ENCODE results near the gene SCG5.

GRCh38 chr15:32732574-32733157 lies 91.2 kb downstream of the SCG5 start:
- TF ChIP-seq, protein P1, sequence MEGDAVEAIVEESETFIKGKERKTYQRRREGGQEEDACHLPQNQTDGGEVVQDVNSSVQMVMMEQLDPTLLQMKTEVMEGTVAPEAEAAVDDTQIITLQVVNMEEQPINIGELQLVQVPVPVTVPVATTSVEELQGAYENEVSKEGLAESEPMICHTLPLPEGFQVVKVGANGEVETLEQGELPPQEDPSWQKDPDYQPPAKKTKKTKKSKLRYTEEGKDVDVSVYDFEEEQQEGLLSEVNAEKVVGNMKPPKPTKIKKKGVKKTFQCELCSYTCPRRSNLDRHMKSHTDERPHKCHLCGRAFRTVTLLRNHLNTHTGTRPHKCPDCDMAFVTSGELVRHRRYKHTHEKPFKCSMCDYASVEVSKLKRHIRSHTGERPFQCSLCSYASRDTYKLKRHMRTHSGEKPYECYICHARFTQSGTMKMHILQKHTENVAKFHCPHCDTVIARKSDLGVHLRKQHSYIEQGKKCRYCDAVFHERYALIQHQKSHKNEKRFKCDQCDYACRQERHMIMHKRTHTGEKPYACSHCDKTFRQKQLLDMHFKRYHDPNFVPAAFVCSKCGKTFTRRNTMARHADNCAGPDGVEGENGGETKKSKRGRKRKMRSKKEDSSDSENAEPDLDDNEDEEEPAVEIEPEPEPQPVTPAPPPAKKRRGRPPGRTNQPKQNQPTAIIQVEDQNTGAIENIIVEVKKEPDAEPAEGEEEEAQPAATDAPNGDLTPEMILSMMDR (conservative IDR thresholded peaks at IDR 0.05 in 1 of 2, IDR thresholded peaks at IDR 0.05 in 1 of 2; ENCODE audit: extremely low read depth in 1 of 2, insufficient read depth in 1 of 2, low read depth in 1 of 2, low read length in 2 of 2) = no peak
- no peak for TF ChIP-seq EZH2 (IDR thresholded peaks at IDR 0.05; ENCODE audit: borderline replicate concordance, low read length)

All from mammary epithelial cell (primary cell).